Measurements from ENCODE around the gene SHQ1.

- TF ChIP-seq, protein P1, sequence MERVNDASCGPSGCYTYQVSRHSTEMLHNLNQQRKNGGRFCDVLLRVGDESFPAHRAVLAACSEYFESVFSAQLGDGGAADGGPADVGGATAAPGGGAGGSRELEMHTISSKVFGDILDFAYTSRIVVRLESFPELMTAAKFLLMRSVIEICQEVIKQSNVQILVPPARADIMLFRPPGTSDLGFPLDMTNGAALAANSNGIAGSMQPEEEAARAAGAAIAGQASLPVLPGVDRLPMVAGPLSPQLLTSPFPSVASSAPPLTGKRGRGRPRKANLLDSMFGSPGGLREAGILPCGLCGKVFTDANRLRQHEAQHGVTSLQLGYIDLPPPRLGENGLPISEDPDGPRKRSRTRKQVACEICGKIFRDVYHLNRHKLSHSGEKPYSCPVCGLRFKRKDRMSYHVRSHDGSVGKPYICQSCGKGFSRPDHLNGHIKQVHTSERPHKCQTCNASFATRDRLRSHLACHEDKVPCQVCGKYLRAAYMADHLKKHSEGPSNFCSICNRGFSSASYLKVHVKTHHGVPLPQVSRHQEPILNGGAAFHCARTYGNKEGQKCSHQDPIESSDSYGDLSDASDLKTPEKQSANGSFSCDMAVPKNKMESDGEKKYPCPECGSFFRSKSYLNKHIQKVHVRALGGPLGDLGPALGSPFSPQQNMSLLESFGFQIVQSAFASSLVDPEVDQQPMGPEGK (CRISPR knock-in tag; IDR thresholded peaks at IDR 0.05; ENCODE audit: borderline replicate concordance) = no peak
- no peak for TF ChIP-seq BACH2 (CRISPR knock-in tag; IDR thresholded peaks at IDR 0.05; ENCODE audit: borderline replicate concordance)
- TF ChIP-seq POU6F1 (CRISPR knock-in tag; IDR thresholded peaks at IDR 0.05; ENCODE audit: borderline replicate concordance, low read depth) = no peak
- TF ChIP-seq ZFP30 (CRISPR knock-in tag; IDR thresholded peaks at IDR 0.05) = no peak
- TF ChIP-seq GLIS3 (CRISPR knock-in tag; IDR thresholded peaks at IDR 0.05) = no peak
- no peak for TF ChIP-seq SNAI2 (CRISPR knock-in tag; IDR thresholded peaks at IDR 0.05)
- TF ChIP-seq, protein P2, sequence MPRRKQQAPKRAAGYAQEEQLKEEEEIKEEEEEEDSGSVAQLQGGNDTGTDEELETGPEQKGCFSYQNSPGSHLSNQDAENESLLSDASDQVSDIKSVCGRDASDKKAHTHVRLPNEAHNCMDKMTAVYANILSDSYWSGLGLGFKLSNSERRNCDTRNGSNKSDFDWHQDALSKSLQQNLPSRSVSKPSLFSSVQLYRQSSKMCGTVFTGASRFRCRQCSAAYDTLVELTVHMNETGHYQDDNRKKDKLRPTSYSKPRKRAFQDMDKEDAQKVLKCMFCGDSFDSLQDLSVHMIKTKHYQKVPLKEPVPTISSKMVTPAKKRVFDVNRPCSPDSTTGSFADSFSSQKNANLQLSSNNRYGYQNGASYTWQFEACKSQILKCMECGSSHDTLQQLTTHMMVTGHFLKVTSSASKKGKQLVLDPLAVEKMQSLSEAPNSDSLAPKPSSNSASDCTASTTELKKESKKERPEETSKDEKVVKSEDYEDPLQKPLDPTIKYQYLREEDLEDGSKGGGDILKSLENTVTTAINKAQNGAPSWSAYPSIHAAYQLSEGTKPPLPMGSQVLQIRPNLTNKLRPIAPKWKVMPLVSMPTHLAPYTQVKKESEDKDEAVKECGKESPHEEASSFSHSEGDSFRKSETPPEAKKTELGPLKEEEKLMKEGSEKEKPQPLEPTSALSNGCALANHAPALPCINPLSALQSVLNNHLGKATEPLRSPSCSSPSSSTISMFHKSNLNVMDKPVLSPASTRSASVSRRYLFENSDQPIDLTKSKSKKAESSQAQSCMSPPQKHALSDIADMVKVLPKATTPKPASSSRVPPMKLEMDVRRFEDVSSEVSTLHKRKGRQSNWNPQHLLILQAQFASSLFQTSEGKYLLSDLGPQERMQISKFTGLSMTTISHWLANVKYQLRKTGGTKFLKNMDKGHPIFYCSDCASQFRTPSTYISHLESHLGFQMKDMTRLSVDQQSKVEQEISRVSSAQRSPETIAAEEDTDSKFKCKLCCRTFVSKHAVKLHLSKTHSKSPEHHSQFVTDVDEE (CRISPR knock-in tag; IDR thresholded peaks at IDR 0.05) = no peak
- no peak for TF ChIP-seq TCF4 (CRISPR knock-in tag; IDR thresholded peaks at IDR 0.05; ENCODE audit: borderline replicate concordance)
- TF ChIP-seq ZNF70 (CRISPR knock-in tag; IDR thresholded peaks at IDR 0.05) = no peak
- TF ChIP-seq ZNF8 (CRISPR knock-in tag; IDR thresholded peaks at IDR 0.05) = no peak
- no peak for TF ChIP-seq PPARA (CRISPR knock-in tag; IDR thresholded peaks at IDR 0.05; ENCODE audit: borderline replicate concordance)
- no peak for TF ChIP-seq CREB5 (CRISPR knock-in tag; IDR thresholded peaks at IDR 0.05; ENCODE audit: low read depth)
These were observed 127.7 kb downstream of the SHQ1 start for GRCh38 chr3:72720566-72720965.

All from SK-N-SH treated with all-trans-retinoic acid at 6 μM for 48 hours (cell line).